GM19238 (cell line): Measurements from ENCODE around the gene NASP.

Experiments
- DNase-seq: peaks from one replicate; pipeline ENCODE4 v3.0.0; 2011; ENCODE audit warnings: low spot score; ENCODE audit not compliant: insufficient read length

Gene NASP

GRCh38 chr1:45583666-45584350, at the start of gene NASP:
Gene NASP (plus strand): TSS chr1:45584041. CDS start chr1:45584147, 106 bp downstream.
- DNase-seq: peak; percentile 70

GRCh38 chr1:45535988-45536766, 47.7 kb upstream of the NASP start:
- DNase-seq: no peak

GRCh38 chr1:45536886-45537285, 47.0 kb upstream of the NASP start:
- DNase-seq: no peak

GRCh38 chr1:45541193-45541592, 42.6 kb upstream of the NASP start:
- DNase-seq: no peak

- DNase-seq: no peak
These were observed 41.2 kb upstream of the NASP start for GRCh38 chr1:45542591-45542990.

- DNase-seq: peak; percentile 35
These were observed 40.0 kb upstream of the NASP start for GRCh38 chr1:45543581-45544417.

GRCh38 chr1:45544530-45544929, 39.3 kb upstream of the NASP start:
- no peak for DNase-seq

- no peak for DNase-seq
These were observed 38.8 kb upstream of the NASP start for GRCh38 chr1:45545019-45545493.

GRCh38 chr1:45545553-45546310, 38.1 kb upstream of the NASP start:
- DNase-seq: no peak

GRCh38 chr1:45550401-45551351, 33.2 kb upstream of the NASP start, which contains the start of gene AKR1A1:
Gene AKR1A1 (plus strand): TSS chr1:45550826. CDS start chr1:45561795, 10,969 bp downstream.
- peak; percentile 86 for DNase-seq

GRCh38 chr1:45551684-45552083, 32.2 kb upstream of the NASP start:
- no peak for DNase-seq

GRCh38 chr1:45552331-45552730, 31.5 kb upstream of the NASP start:
- DNase-seq: no peak

- DNase-seq: no peak
These were observed 29.6 kb upstream of the NASP start for GRCh38 chr1:45554198-45554597.

- no peak for DNase-seq
These were observed 26.4 kb upstream of the NASP start for GRCh38 chr1:45557422-45557944.

- no peak for DNase-seq
These were observed 20.0 kb upstream of the NASP start for GRCh38 chr1:45563843-45564242.

GRCh38 chr1:45566722-45567121, 17.1 kb upstream of the NASP start:
- no peak for DNase-seq

GRCh38 chr1:45567911-45568310, 15.9 kb upstream of the NASP start:
- no peak for DNase-seq

GRCh38 chr1:45568421-45568820, 15.4 kb upstream of the NASP start:
- no peak for DNase-seq

- no peak for DNase-seq
These were observed 14.3 kb upstream of the NASP start for GRCh38 chr1:45569571-45569961.
